GM19468 (cell line): ENCODE measurements around the gene AGBL5.
A peak's percentile ranks its signal among the peaks of the same experiment; 100 is the strongest.

Source experiments
- ATAC-seq: cut with Tn5 transposase; IDR thresholded peaks from one replicate; pipeline ENCODE4 v1.9.1; 2021; ENCODE audit warnings: mild to moderate bottlenecking, moderate library complexity, moderate number of reproducible peaks; ENCODE audit not compliant: unreplicated experiment; ENCODE audit errors: extremely low read depth

AGBL5 gene

DNA sequence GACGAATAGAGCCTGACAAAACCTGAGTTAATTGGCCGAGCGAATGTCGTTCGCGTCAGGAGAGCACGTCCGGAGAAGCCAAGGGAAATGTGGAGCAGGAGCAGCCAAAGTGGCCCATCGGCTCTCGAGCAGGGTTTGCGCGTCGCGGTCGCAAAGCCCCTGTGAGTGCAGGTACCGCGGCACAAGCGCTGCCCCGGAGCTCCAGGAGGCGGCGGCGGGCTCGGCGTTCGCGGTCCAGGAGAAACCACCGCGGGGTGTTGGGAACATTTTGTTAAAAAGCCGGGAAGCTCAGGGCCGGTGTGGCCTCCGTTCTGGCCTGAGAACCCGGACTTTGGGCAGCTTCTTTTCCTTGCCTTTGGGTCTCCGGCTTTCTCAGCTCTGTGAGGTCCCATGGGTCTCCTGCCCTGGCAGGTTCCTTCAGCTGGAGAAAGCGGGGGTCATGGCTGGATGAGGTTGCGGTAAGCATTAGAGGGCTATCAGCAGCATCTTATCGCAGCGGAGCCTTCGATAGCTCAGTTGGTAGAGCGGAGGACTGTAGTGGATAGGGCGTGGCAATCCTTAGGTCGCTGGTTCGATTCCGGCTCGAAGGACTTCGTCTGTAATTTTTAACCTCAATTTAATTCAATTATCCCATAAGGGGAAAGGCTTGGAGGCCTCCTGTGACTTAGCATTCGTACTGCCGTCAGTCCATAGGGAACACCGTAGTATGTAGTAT, 1.0 kb upstream of the AGBL5 start:
- peak; percentile 28 for ATAC-seq

DNA sequence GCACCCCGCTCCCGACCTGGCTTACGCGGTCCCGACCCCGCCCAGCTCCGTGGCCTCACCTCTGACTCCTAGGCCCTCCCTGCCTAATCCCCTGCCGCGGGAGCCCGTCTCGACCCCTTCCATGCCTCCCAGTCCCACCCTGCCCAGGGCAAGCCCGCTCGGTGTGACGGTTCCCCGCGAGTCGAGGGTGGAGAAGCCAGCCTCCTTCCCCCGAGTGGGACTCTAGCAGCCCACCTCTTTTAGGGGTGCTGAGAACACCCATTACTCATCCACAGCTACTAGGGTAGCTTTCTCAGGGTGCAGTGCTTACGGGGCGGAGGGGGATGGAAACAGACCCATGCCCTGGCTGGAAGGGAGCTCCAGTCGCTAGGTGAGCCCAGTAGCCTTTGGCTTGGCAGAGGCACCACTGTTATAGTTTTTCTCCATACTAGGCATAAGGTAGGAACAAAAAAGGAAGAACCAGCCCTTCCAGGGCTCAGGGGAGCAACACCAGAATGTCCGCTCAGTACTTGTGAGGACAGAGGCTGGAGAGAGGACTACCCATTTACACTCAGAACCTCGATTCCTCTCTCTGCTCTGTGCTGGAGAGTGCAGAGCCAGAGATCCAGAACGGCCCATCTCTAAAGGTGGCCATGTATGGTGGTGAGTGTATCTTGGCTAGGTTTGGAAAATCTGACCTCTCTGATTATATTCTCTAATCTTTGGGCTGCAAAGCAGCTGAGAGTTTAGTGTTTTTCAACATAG, 606 bp downstream of the AGBL5 start:
- no peak for ATAC-seq

DNA sequence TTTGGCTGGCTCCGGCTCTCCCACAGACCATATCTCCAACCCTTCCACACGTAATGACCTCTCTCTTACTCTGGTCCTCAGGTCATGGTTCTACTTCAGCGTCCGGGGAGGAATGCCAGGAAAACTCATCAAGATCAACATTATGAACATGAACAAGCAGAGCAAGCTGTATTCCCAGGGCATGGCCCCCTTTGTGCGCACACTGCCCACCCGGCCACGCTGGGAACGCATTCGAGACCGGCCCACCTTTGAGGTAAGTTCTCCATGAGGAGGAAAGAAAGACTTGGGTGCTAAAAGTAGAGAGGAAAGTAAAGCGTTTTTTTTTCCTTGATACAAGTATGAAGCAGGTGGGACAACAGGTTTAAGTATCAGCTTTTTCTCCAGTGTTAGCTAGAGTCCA, 1.9 kb downstream of the AGBL5 start:
- no peak for ATAC-seq

DNA sequence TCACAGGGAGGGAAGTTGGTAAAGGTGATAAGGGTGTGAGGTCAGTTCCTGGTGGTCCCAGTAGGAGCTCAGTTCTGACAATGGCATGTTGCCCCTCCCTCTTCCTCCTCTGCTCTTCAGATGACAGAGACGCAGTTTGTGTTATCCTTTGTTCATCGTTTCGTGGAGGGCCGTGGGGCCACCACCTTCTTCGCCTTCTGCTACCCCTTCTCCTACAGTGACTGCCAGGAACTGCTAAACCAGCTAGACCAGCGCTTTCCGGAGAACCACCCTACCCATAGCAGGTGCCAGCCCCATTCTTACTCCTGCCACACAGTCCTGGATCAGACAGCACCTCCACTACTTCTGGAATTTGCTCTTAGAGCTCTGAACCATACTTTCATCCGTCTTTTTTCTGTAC, 2.3 kb downstream of the AGBL5 start:
- no peak for ATAC-seq

DNA sequence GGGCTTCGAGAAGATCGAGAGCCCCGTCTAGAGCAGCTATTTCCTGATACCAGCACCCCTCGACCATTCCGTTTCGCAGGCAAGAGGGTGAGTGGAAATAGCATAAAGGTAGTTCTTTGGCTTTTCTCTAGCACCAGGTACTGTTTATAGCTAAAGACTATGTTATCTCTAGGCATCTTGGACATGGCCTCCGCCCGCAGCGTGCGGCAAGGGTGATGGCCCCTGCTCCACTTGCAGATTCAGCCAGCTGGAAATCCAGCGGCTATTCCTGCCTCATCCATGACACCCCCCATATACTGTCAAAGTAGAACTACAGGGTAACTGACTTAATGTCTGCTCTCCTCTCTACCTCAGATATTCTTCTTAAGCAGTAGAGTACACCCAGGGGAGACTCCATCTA, 3.3 kb downstream of the AGBL5 start:
- ATAC-seq, result no peak

DNA sequence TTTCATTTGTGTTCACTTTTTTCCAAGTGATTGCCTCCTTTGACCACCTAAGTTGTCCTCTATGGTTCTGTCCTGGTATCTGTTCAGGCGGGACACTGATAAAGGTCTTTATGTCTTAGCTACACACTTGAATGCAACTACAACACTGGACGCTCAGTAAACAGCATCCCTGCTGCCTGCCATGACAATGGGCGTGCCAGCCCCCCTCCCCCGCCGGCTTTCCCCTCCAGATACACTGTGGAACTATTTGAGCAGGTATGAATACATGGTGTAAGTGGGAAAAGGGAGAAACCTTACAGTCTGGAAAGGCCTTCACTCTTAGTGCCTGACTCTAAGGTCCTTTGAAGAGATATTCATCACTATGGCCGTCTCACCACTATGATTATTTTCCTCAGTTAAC, 5.7 kb downstream of the AGBL5 start:
- ATAC-seq, result no peak

DNA sequence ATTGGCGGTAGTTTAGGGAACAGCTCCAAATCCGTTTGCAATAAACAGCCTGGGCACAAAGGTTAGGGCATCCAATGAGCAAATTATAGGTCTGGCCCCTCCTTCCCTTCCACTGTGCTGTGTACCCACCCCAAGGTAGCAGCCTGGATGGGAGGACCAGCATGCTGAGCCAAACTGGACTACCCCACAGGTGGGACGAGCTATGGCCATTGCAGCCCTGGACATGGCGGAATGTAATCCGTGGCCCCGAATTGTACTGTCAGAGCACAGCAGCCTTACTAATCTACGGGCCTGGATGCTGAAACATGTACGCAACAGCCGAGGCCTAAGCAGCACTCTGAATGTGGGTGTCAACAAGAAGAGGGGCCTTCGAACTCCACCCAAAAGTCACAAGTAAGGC, 6.7 kb downstream of the AGBL5 start:
- no peak for ATAC-seq

DNA sequence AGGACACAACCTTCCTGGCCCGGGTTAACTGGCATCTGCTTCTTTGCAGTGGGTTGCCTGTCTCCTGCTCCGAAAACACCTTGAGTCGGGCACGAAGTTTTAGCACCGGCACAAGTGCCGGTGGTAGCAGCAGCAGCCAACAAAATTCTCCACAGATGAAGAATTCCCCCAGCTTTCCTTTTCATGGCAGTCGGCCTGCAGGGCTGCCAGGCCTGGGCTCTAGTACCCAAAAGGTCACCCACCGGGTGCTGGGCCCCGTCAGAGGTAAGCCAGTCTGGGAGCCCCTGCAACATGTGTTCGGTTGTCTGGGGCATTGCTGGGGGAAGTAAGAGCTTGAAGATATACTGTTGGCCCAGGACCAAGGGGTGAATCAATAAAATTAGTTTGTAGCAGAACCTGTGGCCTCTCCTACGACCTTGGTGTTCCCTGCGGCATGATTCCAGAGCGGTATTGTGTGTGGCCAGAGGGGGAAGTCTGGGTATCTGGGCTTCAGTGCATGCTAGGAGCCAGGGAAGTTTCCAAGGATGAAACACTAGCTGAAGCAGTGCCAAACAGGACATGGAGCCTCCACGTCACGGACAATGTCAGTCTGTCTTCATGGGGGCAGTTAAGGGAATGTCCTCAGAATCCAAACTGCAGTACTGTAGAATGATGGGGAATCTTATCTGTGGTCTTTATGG, 7.8 kb downstream of the AGBL5 start:
- no peak for ATAC-seq

DNA sequence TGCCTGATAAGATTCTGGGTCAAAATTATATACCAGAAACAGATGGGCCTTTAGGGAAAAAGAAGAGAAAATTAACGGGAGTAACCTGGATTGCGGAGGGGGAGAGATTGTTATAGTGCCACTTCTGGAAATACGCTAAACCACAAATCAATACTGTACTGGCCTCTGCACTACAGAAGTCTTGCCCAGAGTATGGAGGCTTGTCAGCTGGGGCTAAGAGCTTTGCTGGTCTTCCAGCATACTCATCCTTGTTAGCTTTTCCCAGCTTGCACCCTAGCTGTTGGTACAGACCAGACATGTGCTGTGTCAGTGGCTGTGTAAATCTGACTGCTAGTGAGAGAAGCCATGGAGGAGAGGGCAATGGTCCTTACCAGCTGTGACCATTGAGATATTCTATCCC, 8.9 kb downstream of the AGBL5 start:
- no peak for ATAC-seq

DNA sequence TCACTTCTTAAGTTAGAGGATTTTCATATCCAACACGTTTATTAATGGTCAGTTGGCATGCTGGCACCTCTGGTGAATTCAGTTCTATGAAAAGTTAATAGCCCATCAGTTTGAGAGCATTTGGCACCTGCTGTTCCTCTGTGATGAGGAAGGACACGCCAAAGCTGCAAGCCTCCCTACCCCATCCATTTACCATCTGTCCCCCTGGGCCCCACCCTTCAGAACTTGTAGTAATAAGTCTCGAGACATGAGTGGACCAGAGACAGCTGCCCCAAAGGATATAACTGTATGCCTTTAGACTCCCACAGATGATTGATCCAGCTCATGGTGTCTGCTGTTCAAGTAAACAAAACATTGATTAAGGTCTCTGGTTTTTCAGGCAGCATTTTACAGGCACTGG, 13.7 kb downstream of the AGBL5 start:
- no peak for ATAC-seq

DNA sequence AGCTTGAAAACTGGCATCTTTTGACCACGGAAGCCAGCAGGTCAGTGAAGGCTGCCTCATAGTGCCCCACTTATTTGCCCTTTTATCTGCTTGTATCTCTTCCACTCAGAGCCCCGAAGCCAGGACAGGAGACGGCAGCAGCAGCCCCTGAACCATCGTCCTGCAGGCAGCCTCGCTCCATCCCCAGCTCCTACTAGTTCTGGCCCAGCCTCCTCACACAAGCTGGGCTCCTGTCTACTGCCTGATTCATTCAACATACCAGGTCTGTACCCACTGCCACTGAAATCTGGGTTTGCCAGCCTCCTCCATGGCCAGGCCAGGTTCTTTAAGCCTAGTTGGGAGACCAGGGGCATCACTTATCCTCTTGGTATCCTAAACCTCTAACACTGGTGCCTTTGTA, 15.9 kb downstream of the AGBL5 start:
- no peak for ATAC-seq

DNA sequence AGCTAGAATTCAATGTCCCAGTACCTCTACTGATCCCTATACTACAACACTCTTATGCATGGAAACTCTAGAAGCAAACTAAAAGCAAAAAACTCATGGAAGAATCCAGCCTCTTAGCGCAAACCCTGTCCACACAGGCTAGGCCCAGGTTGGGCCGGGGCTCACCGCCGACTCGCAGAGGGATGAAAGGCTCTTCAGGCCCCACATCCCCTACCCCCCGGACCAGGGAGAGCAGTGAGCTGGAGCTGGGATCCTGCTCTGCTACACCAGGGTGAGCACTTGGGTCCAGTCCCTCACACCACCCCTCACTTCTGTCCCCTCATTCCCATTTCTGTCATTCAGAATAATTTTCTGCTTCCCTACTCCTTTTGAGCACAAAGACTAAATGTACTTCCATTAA, 18.0 kb downstream of the AGBL5 start:
- ATAC-seq, result no peak

DNA sequence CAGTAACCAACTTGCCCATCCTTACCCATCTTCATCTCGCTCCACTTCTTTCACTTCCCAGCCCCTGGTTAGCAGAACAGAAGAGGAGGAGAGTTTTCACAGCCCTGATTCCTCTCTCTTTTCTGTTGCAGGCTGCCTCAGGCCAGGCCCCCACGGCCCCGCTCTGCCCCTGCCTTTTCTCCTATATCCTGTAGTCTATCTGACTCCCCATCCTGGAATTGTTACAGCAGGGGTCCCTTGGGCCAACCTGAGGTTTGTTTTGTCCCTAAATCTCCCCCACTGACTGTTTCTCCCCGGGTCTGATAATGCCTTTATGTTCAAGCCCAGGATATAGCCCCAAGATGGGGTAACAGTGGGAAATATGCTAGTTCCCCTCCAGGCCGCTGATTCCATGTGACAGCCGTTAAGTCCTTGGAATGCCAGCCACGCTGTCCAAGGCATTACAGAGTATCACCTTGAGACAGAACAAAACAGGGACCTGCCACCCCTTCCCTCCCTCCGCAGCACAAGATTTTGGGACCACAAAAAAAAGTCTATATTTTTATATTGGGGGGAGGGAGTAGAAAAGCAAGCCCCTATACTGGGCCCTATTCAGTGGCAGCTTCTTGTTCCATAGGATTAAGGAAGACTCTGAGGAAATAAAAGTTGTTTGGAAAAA, 18.6 kb downstream of the AGBL5 start:
- no peak for ATAC-seq

DNA sequence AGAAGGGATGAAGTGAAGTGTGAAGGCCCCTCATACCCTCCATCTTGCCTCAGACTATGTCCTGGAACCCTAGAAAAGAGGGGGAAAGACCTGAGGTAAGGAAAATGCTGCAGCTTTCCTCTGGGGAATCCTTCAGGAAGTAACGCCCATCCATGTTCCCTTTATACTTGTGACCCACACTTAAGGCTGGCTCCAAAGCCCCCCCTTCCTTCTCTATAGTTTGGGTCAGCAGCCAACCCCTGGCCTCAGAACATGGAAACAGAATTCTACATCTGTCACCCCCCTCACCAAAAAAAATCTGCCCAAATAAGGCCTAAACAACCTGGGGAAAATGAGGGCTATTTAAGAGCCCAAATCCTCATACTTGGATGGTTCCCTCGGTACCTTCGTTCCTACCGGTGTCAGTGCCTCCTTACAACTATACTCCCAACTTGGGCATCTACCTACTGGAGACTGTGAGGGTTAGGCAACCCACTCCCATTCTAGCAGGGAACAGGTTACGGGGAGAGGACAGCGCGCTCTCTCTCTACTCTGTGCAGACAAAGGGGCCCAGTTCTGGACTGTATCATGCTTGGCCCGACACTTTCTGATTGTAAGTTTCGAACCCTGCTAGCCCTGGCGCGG, 19.3 kb downstream of the AGBL5 start:
- no peak for ATAC-seq

DNA sequence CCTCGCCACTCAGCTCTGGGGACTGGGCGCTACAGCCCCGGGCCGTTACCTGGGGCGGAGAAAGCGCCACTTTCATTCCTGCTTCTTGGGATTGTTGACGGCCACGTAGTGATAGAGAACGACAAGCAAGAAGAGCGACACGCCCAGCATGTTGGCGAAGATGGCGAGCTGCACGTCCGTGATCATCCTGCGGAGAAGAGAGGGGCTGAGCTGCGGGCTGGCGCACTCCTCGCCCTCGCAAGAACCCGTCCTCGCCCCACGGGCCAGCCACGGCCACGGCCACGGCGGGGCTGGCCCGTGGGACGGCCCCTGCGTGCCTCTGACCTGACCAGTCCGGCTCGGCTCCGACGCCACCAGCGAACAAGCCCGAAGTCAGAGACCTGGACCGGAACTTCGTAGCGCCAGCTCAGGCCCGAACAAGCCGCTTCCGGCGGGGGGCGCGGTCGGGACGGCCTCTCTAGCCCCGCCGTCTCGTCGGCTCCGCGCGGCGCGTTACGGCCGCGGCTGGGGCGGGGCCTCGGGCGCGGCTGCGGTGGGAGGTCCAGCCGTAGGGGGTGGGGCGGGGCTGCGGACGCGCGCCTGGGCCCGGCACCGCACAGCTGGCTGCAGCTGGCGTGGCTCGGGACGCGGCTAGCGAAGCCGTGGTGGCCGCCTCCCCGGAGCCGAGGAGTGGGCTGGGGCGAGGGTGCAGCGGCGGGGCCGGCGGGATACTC, 20.0 kb downstream of the AGBL5 start, which contains the start of gene OST4:
OST4 (minus strand) TSS at position 378 of the 713 bp plus-strand sequence.
- ATAC-seq, result peak; percentile 87

DNA sequence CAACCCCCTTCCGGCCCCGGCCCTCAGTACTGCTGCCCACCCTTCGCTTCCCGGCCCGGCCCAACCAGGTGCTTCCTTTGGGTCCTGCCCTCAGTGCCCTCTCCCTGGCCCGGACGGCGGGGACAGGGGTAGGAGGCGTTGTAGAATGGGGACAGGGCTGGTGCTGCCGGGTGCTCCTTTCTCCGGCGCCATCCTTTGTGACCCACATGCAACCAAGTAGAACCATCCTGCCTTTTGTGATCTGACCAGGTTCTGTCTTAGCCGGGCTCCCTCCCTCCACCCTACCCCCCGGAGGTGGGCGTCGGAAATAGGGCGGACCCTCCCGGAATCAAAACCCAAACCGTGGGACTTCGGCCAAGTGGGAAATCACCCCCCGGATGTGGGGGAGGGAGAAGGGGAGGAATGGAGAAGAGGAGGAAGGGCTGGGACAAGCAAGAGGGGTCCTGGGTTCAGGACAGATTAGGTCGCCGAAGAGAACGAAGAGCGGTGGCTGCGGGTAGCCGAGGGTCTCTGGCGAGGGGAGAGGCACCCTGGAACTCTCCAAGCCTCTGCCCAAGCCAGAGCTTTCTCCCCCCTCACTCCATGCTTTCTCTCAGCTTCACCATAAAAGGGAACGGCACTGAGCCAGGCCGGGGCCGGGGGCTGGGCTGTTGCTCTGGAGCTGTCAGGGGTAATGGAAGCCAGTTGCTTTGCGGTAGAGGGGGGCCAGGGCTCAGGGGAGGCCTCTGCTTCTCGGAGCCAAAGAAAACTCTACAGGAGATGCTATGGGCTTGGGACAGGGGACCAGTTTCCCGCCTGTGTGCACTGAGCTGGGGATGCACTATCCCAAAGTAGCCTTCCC, 20.7 kb downstream of the AGBL5 start:
- ATAC-seq, result no peak

DNA sequence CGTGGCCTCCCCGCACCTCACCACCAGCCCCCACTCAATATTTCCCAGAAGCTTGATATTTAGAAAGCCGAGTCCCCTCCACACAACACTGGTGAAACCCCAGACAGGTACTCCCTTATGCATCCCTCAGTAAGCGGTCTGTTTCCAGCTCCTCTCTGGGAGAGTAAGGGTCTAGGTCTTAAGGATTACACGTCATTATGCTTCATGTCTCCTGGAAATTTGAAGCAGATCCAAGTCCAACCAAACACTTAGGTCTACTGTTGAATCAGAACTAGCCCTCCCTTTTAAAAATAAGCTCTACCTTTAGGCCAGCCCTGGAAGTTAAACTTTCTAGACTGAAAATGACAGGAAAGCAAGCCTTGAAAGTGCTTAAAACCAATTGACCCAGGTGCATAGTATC, 21.5 kb downstream of the AGBL5 start:
- no peak for ATAC-seq

DNA sequence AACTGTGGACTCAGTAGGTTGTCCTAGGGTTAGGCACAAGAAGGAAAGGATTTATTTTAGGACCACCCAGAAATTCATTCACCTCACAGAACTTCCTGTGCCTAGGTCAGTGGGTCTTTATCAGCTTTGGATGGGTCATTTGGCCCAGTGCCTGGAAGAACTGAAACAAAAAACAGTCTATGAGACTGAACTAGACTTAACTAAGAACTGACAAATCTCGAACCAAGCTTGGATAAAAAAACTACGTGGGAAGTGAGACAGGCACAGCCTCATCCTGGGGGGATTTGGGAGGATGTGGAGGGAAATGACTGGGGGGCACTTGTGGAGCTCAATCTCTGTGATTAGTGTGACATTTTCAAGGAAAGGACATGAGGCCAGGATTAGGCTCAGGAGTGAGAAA, 22.3 kb downstream of the AGBL5 start:
- ATAC-seq, result no peak
